ENCODE data around the gene CORO2B.

DNA sequence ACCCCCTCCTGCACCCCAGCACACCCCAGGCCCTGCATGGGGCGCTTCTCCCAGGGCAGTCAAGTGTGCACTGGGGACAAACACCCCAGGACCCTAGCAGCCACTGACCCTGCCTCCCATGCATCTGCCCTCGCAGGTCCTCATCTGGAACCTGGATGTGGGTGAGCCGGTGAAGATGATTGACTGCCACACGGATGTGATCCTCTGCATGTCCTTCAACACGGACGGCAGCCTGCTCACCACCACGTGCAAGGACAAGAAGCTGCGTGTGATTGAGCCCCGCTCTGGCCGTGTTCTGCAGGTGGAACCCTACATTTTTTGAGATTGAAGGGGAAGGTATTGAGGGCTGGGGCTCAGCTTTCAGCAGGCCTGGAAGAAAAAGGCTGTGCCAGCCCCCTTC is 132.6 kb downstream of the CORO2B start:
- TF ChIP-seq, protein P1, sequence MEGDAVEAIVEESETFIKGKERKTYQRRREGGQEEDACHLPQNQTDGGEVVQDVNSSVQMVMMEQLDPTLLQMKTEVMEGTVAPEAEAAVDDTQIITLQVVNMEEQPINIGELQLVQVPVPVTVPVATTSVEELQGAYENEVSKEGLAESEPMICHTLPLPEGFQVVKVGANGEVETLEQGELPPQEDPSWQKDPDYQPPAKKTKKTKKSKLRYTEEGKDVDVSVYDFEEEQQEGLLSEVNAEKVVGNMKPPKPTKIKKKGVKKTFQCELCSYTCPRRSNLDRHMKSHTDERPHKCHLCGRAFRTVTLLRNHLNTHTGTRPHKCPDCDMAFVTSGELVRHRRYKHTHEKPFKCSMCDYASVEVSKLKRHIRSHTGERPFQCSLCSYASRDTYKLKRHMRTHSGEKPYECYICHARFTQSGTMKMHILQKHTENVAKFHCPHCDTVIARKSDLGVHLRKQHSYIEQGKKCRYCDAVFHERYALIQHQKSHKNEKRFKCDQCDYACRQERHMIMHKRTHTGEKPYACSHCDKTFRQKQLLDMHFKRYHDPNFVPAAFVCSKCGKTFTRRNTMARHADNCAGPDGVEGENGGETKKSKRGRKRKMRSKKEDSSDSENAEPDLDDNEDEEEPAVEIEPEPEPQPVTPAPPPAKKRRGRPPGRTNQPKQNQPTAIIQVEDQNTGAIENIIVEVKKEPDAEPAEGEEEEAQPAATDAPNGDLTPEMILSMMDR (IDR thresholded peaks at IDR 0.05): no peak
- TF ChIP-seq POLR2A (IDR thresholded peaks at IDR 0.05): no peak
